SU-DHL-6 (cell line): Measurements from ENCODE around the gene SNRPD1.

ENCODE experiments used
- CTCF ChIP-seq: fragments of 200-600 bp; sonication (generic); IDR thresholded peaks from one replicate; pipeline ENCODE4 v1.5.1; 2017; ENCODE audit warnings: antibody characterized with exemption, mild to moderate bottlenecking, low read length, moderate library complexity; ENCODE audit not compliant: insufficient read depth, poor library complexity, severe bottlenecking
- EZH2phosphoT487 ChIP-seq: fragments of 200-600 bp; sonication (generic), shearing (Covaris generic); conservative IDR thresholded peaks from 2 replicates; pipeline ENCODE4 v1.6.1; 2018; ENCODE audit warnings: mild to moderate bottlenecking, antibody characterized with exemption, low read length, moderate library complexity, mixed read lengths

- TF ChIP-seq EZH2phosphoT487, result no peak
- TF ChIP-seq CTCF, result no peak
These were observed 6.9 kb upstream of the SNRPD1 start for GRCh38 chr18:21605213-21605612.
